Measurements from ENCODE around the gene PROB1. TPM values are rescaled to one million over a fixed set of nuclear protein-coding genes. Genes with fewer than 3 reads are reported as not detected.

The PROB1 gene
- total RNA-seq, 1 experiment from 2014 or later = 2.3 TPM

GRCh38 chr5:139416651-139417050 is 21.7 kb upstream of the PROB1 start:
- Histone ChIP-seq H3K9me3 (ENCODE audit: control insufficient read depth, insufficient read depth, low read depth, low read length) (no peaks in the 10 kb centered on the region), H3K4me3 (ENCODE audit: low read depth in 2 of 2, low read length in 2 of 2) (no peak overlapping the region), H3K27ac (ENCODE audit: low read length) (no peak overlapping the region), H3K36me3 (ENCODE audit: control insufficient read depth, insufficient read depth, low read length) (no peaks in the 10 kb centered on the region), H3K4me1 (ENCODE audit: control insufficient read depth, insufficient read depth, low read length) (no peaks in the 10 kb centered on the region), H3K27me3 (ENCODE audit: control insufficient read depth, insufficient read depth, low read length) (no peaks in the 10 kb centered on the region)
- no TSS peak for BruUV-seq (replicated peaks)
- TF ChIP-seq TCF7L2 (IDR thresholded peaks at IDR 0.05; ENCODE audit: low read depth, low read length) (no peak), SIN3A (IDR thresholded peaks at IDR 0.05; ENCODE audit: borderline replicate concordance, insufficient read depth, low read depth, low read length) (no peak), POLR2AphosphoS5 (IDR thresholded peaks at IDR 0.05; ENCODE audit: low read depth, low read length) (no peak)
- intact Hi-C loops (cut with micrococcal nuclease; ENCODE audit: unreplicated experiment) (no loop called here), in situ Hi-C loops (cut with HindIII; ENCODE audit: low pct_unique_long_range_greater_than_20kb, low sequenced_read_pairs) (loop anchor here (25.0 kb wide), 1 partner anchor 96 kb away; no protein-coding TSS in a partner anchor)
- POLR2A ChIA-PET = no interaction called here
- peak; percentile 20; the same call in 1 of the 2 replicates for ATAC-seq
- DNase-seq (ENCODE audit: low read depth, low spot score) = no peak
- CTCF ChIA-PET = interaction anchor here (1.2 kb wide), 1 partner anchor 97 kb away, joined by 4 read pairs; no protein-coding TSS in a partner anchor

- H3K4me3 ChIP-seq (ENCODE audit: low read depth in 2 of 2, low read length in 2 of 2) = no peak overlapping the region
- BruUV-seq (replicated peaks) = no TSS peak
- no peaks in the 10 kb centered on the region for H3K36me3 ChIP-seq (ENCODE audit: control insufficient read depth, insufficient read depth, low read length)
- ATAC-seq = no peak
- POLR2A ChIA-PET = no interaction called here
- CTCF ChIA-PET = interaction anchor here (1.2 kb wide), 1 partner anchor 98 kb away, joined by 4 read pairs; no protein-coding TSS in a partner anchor
- H3K4me1 ChIP-seq (ENCODE audit: control insufficient read depth, insufficient read depth, low read length) = no peaks in the 10 kb centered on the region
- TF ChIP-seq POLR2AphosphoS5 (IDR thresholded peaks at IDR 0.05; ENCODE audit: low read depth, low read length) (no peak), SIN3A (IDR thresholded peaks at IDR 0.05; ENCODE audit: borderline replicate concordance, insufficient read depth, low read depth, low read length) (no peak), REST (IDR thresholded peaks at IDR 0.05; ENCODE audit: insufficient read depth in 1 of 2, low read depth in 2 of 2, low read length in 1 of 2) (no peak), CTCF (IDR thresholded peaks at IDR 0.05) (no peak), TCF7L2 (IDR thresholded peaks at IDR 0.05; ENCODE audit: low read depth, low read length) (no peak)
- no peak overlapping the region for H3K27ac ChIP-seq (ENCODE audit: low read length)
- in situ Hi-C loops (cut with HindIII; ENCODE audit: low pct_unique_long_range_greater_than_20kb, low sequenced_read_pairs) = loop anchor here (25.0 kb wide), 1 partner anchor 96 kb away; no protein-coding TSS in a partner anchor
- intact Hi-C loops (cut with micrococcal nuclease; ENCODE audit: unreplicated experiment) = no loop called here
- no peaks in the 10 kb centered on the region for H3K9me3 ChIP-seq (ENCODE audit: control insufficient read depth, insufficient read depth, low read depth, low read length)
- no peaks in the 10 kb centered on the region for H3K27me3 ChIP-seq (ENCODE audit: control insufficient read depth, insufficient read depth, low read length)
- DNase-seq (ENCODE audit: low read depth, low spot score) = no peak
These were observed 21.0 kb upstream of the PROB1 start for GRCh38 chr5:139415869-139416268.

- no TSS peak for BruUV-seq (replicated peaks)
- in situ Hi-C loops (cut with HindIII; ENCODE audit: low pct_unique_long_range_greater_than_20kb, low sequenced_read_pairs) (loop anchor here (25.0 kb wide), 1 partner anchor 97 kb away; no protein-coding TSS in a partner anchor), intact Hi-C loops (cut with micrococcal nuclease; ENCODE audit: unreplicated experiment) (no loop called here)
- no peak for DNase-seq (ENCODE audit: low read depth, low spot score)
- no peaks in the 10 kb centered on the region for H3K36me3 ChIP-seq (ENCODE audit: control insufficient read depth, insufficient read depth, low read length)
- no peaks in the 10 kb centered on the region for H3K4me1 ChIP-seq (ENCODE audit: control insufficient read depth, insufficient read depth, low read length)
- no peak for ATAC-seq
- ChIA-PET CTCF (interaction anchor here (0.6 to 1.2 kb wide), 2 partner anchors 9 to 99 kb away, joined by 4 to 11 read pairs; no protein-coding TSS in a partner anchor), POLR2A (no interaction called here)
- H3K9me3 ChIP-seq (ENCODE audit: control insufficient read depth, insufficient read depth, low read depth, low read length) = no peaks in the 10 kb centered on the region
- H3K27ac ChIP-seq (ENCODE audit: low read length) = no peak overlapping the region
- H3K27me3 ChIP-seq (ENCODE audit: control insufficient read depth, insufficient read depth, low read length) = no peaks in the 10 kb centered on the region
- TF ChIP-seq TCF7L2 (IDR thresholded peaks at IDR 0.05; ENCODE audit: low read depth, low read length) (no peak), REST (IDR thresholded peaks at IDR 0.05; ENCODE audit: insufficient read depth in 1 of 2, low read depth in 2 of 2, low read length in 1 of 2) (no peak), POLR2AphosphoS5 (IDR thresholded peaks at IDR 0.05; ENCODE audit: low read depth, low read length) (no peak), CTCF (IDR thresholded peaks at IDR 0.05) (no peak), SIN3A (IDR thresholded peaks at IDR 0.05; ENCODE audit: borderline replicate concordance, insufficient read depth, low read depth, low read length) (no peak)
- no peak overlapping the region for H3K4me3 ChIP-seq (ENCODE audit: low read depth in 2 of 2, low read length in 2 of 2)
These were observed 20.4 kb upstream of the PROB1 start for GRCh38 chr5:139415221-139415861.
